Hepatocyte (in vitro differentiated cells): Measurements from ENCODE around the gene NAV2. TPM values are rescaled to one million over a fixed set of nuclear protein-coding genes. Genes with fewer than 3 reads are reported as not detected.

Experiments
- DNase-seq: peaks from one replicate; pipeline ENCODE4 v3.0.0-alpha.2; 2016; ENCODE audit warnings: low spot score
- H2AFZ ChIP-seq: fragments of 200-600 bp; sonication (generic); 2 replicates; pipeline ENCODE4 v1.6.0; 2016; ENCODE audit warnings: antibody characterized with exemption, mild to moderate bottlenecking
- H3K27ac ChIP-seq: fragments of 200-600 bp; sonication (generic); 2 replicates; pipeline ENCODE4 v1.5.1; 2016; ENCODE audit warnings: mild to moderate bottlenecking
- H3K27me3 ChIP-seq: fragments of 200-600 bp; sonication (generic); 2 replicates; pipeline ENCODE4 v1.6.1; 2016
- H3K36me3 ChIP-seq: fragments of 200-600 bp; sonication (generic); replicated peaks from 2 replicates; pipeline ENCODE4 v1.5.1; 2016; ENCODE audit warnings: low read depth; ENCODE audit not compliant: insufficient read depth
- H3K4me1 ChIP-seq: fragments of 200-600 bp; sonication (generic); 2 replicates; pipeline ENCODE4 v1.5.1; 2016; ENCODE audit warnings: mild to moderate bottlenecking, moderate library complexity; ENCODE audit not compliant: insufficient read depth
- H3K4me2 ChIP-seq: fragments of 200-600 bp; sonication (generic); 2 replicates; pipeline ENCODE4 v1.6.0; 2016
- H3K4me3 ChIP-seq: fragments of 200-600 bp; sonication (generic); 2 replicates; pipeline ENCODE4 v1.5.1; 2016; ENCODE audit warnings: mild to moderate bottlenecking
- H3K79me2 ChIP-seq: fragments of 200-600 bp; sonication (generic); 2 replicates; pipeline ENCODE4 v1.6.0; 2017; ENCODE audit warnings: mild to moderate bottlenecking
- H3K9me2 ChIP-seq: fragments of 200-600 bp; sonication (generic); replicated peaks from 2 replicates; pipeline ENCODE4 v1.6.0; 2017; ENCODE audit warnings: mild to moderate bottlenecking; ENCODE audit not compliant: insufficient read depth
- H3K9me3 ChIP-seq: fragments of 200-600 bp; sonication (generic); 2 replicates; pipeline ENCODE4 v1.5.1; 2016; ENCODE audit warnings: low read depth, mild to moderate bottlenecking
- H4K20me1 ChIP-seq: fragments of 200-600 bp; sonication (generic); 2 replicates; pipeline ENCODE4 v1.6.0; 2016; ENCODE audit warnings: mild to moderate bottlenecking; ENCODE audit not compliant: insufficient read depth, poor library complexity, severe bottlenecking
- EZH2 ChIP-seq: fragments of 200-600 bp; sonication (generic); IDR thresholded peaks from 2 replicates; pipeline ENCODE4 v1.6.1; 2016; ENCODE audit warnings: antibody characterized with exemption, mild to moderate bottlenecking, borderline replicate concordance
- EZH2phosphoT487 ChIP-seq: fragments of 200-600 bp; sonication (generic); IDR thresholded peaks from one replicate; pipeline ENCODE4 v1.6.1; 2018; ENCODE audit warnings: antibody characterized with exemption, mild to moderate bottlenecking, low read depth, moderate library complexity; ENCODE audit not compliant: unreplicated experiment, severe bottlenecking
- WGBS: methylation state at CpG from one replicate; pipeline ENCODE4 v1.1.6; 2016; ENCODE audit warnings: low lambda C conversion rate; ENCODE audit errors: missing lambda C conversion rate; 5-methylcytosine and 5-hydroxymethylcytosine counted together
- polyA plus RNA-seq: library from polyadenylated mRNA; unstranded; fragments of >200 nt; fragmentation: Nextera tagmentation; extraction: Ambion mirVana; gene quantifications from 2 replicates; pipeline ENCODE4 v1.2.1, GENCODE V29; 2016
- total RNA-seq: library from RNA; depleted of rRNA; stranded (reverse); fragments of >200 nt; gene quantifications from 2 replicates; pipeline ENCODE4 v1.2.3, GENCODE V29; 2014
- TF ChIP-seq, protein P1 (sequence below): fragments of 200-600 bp; sonication (generic); IDR thresholded peaks from 2 replicates; pipeline ENCODE4 v1.5.1; 2016; ENCODE audit warnings: antibody characterized with exemption, mild to moderate bottlenecking; ENCODE audit not compliant: poor library complexity

NAV2 gene
- total and polyA plus RNA-seq, 2 experiments from 2014 or later = 23.7 to 30.8 TPM

DNA sequence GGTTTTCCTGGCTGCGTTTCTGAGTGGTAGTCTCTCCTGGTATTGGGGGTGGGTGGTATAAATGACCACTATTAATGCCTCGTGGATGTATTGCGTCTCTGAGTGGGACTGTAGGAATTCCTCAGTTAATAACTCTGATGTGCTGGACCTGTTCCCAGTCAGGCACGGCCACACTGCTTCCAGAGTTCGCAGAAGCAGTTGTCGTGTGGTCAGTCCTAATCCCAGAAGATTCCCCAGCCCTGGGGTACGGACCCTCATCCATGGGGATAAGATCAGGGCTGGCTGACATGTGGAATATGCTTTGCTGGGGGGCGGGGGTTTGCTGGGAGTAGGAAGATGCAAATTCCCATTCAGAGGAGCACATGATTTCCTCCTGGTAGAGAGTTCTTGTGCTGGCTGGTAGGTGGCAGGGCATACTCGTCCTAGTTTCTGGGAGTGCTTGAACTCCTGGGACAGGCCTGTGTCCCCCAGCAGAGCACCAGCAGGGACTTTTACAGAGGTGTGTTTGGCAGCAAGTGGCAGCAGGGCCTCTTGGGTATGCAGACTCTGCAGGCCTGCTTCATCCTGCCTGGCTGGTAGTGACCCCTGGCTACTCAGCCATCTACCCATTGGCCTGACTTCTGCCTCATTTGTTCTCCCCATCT, 157.4 kb downstream of the NAV2 start:
- no peak overlapping the region for H3K27ac ChIP-seq
- WGBS = 69% methylated on average over 9 of the region's 9 CpGs
- H3K4me2 ChIP-seq = no peak overlapping the region
- H3K4me3 ChIP-seq = no peak overlapping the region
- no peaks in the 10 kb centered on the region for H3K9me3 ChIP-seq
- no peak overlapping the region for H2AFZ ChIP-seq
- H4K20me1 ChIP-seq = no peaks in the 10 kb centered on the region
- peaks cover 11% of the 10 kb centered on the region for H3K4me1 ChIP-seq
- TF ChIP-seq EZH2phosphoT487 = no peak
- no peak for TF ChIP-seq EZH2
- TF ChIP-seq, protein P1, sequence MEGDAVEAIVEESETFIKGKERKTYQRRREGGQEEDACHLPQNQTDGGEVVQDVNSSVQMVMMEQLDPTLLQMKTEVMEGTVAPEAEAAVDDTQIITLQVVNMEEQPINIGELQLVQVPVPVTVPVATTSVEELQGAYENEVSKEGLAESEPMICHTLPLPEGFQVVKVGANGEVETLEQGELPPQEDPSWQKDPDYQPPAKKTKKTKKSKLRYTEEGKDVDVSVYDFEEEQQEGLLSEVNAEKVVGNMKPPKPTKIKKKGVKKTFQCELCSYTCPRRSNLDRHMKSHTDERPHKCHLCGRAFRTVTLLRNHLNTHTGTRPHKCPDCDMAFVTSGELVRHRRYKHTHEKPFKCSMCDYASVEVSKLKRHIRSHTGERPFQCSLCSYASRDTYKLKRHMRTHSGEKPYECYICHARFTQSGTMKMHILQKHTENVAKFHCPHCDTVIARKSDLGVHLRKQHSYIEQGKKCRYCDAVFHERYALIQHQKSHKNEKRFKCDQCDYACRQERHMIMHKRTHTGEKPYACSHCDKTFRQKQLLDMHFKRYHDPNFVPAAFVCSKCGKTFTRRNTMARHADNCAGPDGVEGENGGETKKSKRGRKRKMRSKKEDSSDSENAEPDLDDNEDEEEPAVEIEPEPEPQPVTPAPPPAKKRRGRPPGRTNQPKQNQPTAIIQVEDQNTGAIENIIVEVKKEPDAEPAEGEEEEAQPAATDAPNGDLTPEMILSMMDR = no peak
- no peaks in the 10 kb centered on the region for H3K27me3 ChIP-seq
- DNase-seq = no peak
- H3K79me2 ChIP-seq = peaks cover 4% of the 10 kb centered on the region
- no peaks in the 10 kb centered on the region for H3K9me2 ChIP-seq
- no peaks in the 10 kb centered on the region for H3K36me3 ChIP-seq

- Histone ChIP-seq H4K20me1 (no peaks in the 10 kb centered on the region), H3K36me3 (no peaks in the 10 kb centered on the region), H3K9me3 (no peaks in the 10 kb centered on the region), H3K27ac (no peak overlapping the region), H3K4me1 (peaks cover 11% of the 10 kb centered on the region), H3K27me3 (no peaks in the 10 kb centered on the region), H3K4me3 (no peak overlapping the region), H2AFZ (no peak overlapping the region), H3K79me2 (peaks cover 2% of the 10 kb centered on the region), H3K4me2 (no peak overlapping the region), H3K9me2 (no peaks in the 10 kb centered on the region)
- DNase-seq = no peak
- WGBS = 85% methylated on average over 8 of the region's 8 CpGs
- TF ChIP-seq, protein P1 = no peak
- TF ChIP-seq EZH2phosphoT487 (no peak), EZH2 (no peak)
Measured at GRCh38 chr11:19871531-19871930, 158.9 kb downstream of the NAV2 start.

DNA sequence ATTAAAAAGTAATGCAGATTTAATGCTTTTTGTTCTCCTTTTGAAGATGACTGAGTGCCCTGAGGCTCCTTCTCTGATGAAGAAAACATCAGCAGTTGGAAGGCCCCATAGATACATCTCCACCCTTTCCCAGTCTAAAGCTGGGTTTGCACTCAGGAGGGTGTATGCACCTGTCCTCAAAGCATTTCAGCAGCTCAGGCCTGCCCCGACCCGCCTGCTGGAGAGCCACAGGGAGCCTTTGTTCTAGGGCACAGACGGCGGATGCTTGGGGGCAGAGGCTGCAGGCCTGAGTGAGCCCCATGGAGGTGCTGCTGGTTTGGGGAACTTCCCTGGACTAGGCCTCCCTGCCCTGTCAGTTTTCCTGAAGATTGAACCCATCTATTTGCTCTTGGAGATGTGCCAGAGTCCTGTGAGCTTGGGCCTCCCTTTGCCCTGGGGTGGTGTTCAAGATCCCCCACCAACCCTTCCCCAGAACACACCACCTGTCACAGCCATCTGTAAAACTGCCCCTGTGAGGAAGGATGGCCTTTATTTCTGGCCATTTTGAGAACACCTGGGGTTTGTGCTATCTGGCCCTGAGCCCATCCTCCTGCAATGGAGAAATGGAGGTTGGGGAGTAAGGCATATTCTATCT, 160.0 kb downstream of the NAV2 start:
- 67% methylated on average over 4 of the region's 4 CpGs for WGBS
- TF ChIP-seq EZH2 (no peak), EZH2phosphoT487 (no peak)
- TF ChIP-seq, protein P1 = no peak
- Histone ChIP-seq H3K4me2 (no peak overlapping the region), H3K36me3 (no peaks in the 10 kb centered on the region), H3K79me2 (peaks cover under 1% of the 10 kb centered on the region), H3K27ac (no peak overlapping the region), H3K9me3 (no peaks in the 10 kb centered on the region), H2AFZ (no peak overlapping the region), H4K20me1 (no peaks in the 10 kb centered on the region), H3K9me2 (no peaks in the 10 kb centered on the region), H3K4me1 (peaks cover 11% of the 10 kb centered on the region), H3K4me3 (no peak overlapping the region), H3K27me3 (no peaks in the 10 kb centered on the region)
- no peak for DNase-seq
